Heart left ventricle (tissue), 16 donors: ENCODE results near the gene TMEM181. TPM values are rescaled to one million over a fixed set of nuclear protein-coding genes. Genes with fewer than 3 reads are reported as not detected.

Experiments
- ATAC-seq, 4 donors: fragments of 200-7000 bp; cut with Tn5 transposase; one replicate each; pipeline ENCODE4 v1.9.1; 2020 to 2022; ENCODE audit warnings: moderate library complexity in 4 of 4, mild to moderate bottlenecking in 3 of 4, moderate number of reproducible peaks in 1 of 4
- DNase-seq, 5 donors: peaks; one replicate each; pipeline ENCODE4 v3.0.0-alpha.2; 2020
- H3K27ac ChIP-seq, 12 donors: fragments of 200-600 bp; sonication (generic) in 4 of 12; one replicate each; pipeline versions ENCODE4 v1.5.0 to v1.8.0; 2016 to 2022; ENCODE audit warnings: mild to moderate bottlenecking in 2 of 12
- H3K27me3 ChIP-seq, 9 donors: fragments of 200-600 bp; sonication (generic) in 2 of 9; one replicate each; pipeline versions ENCODE4 v1.5.1 to v1.8.0; 2016 to 2022; ENCODE audit warnings: mild to moderate bottlenecking in 3 of 9
- H3K36me3 ChIP-seq, 9 donors: fragments of 200-600 bp; sonication (generic) in 2 of 9; one replicate each; pipeline versions ENCODE4 v1.5.0 to v1.8.0; 2018 to 2022; ENCODE audit warnings: mild to moderate bottlenecking in 2 of 9
- H3K4me1 ChIP-seq, 12 donors: fragments of 200-600 bp; sonication (generic) in 4 of 12; one replicate each; pipeline versions ENCODE4 v1.5.0 to v1.8.0; 2016 to 2022; ENCODE audit warnings: mild to moderate bottlenecking in 3 of 12
- H3K4me3 ChIP-seq, 12 donors: fragments of 200-600 bp; sonication (generic) in 4 of 12; one replicate each; pipeline versions ENCODE4 v1.5.0 to v1.8.0; 2017 to 2022; ENCODE audit warnings: mild to moderate bottlenecking in 9 of 12, moderate library complexity in 4 of 12
- H3K9me3 ChIP-seq, 12 donors: fragments of 200-600 bp; sonication (generic) in 4 of 12; one replicate each; pipeline versions ENCODE4 v1.5.0 to v1.8.0; 2016 to 2022; ENCODE audit warnings: mild to moderate bottlenecking in 1 of 12
- CTCF ChIP-seq, 12 donors: fragments of 200-600 bp; sonication (generic) in 4 of 12; IDR thresholded peaks; one replicate each; pipeline versions ENCODE4 v1.5.0 to v1.8.0; 2018 to 2022; ENCODE audit warnings: antibody characterized with exemption in 12 of 12, mild to moderate bottlenecking in 5 of 12
- POLR2A ChIP-seq, 2 donors: fragments of 450-650 bp; IDR thresholded peaks; one replicate each; pipeline ENCODE4 v1.6.1; 2017; ENCODE audit warnings: antibody characterized with exemption in 2 of 2, mild to moderate bottlenecking in 2 of 2, moderate library complexity in 2 of 2
- WGBS, 4 donors: extraction: QIAGEN DNeasy Blood & Tissue Kit in 2 of 4; methylation state at CpG; one replicate each; pipeline versions ENCODE4 v1.1.5 to v1.1.7; 2013 to 2018; 5-methylcytosine and 5-hydroxymethylcytosine counted together
- intact Hi-C, 10 donors: fragments of 100-400 bp; cut with DNase I; formaldehyde crosslinking; loops; one replicate each; pipeline versions ENCODE4 v1.11.1 to v1.14.2; 2022
- polyA plus RNA-seq, 2 donors: library from polyadenylated mRNA; stranded (reverse); fragments of 200-250 nt; gene quantifications; one replicate each; pipeline ENCODE4 v1.2.3, GENCODE V29; 2013
- total RNA-seq, 9 donors: library from RNA; depleted of rRNA in 2 of 9; stranded (reverse); fragments of >200 nt in 2 of 9; fragmentation: NEBNext Ultra II Directional in 3 of 9; extraction: Animal tissue kit (Norgen Biotek cat#: 25700) in 3 of 9; gene quantifications; one replicate each; pipeline versions ENCODE4 v1.1.0 to v1.2.4, GENCODE V29; 2016 to 2023
- donor health status: ischemic (EF 13 %, LVEDD 7.1; RV severe dilation, severe dysfunction).
- donor health status: healthy with polysubstance abuse.
- donor health status: DM: no; HTN: yes; CAD: no.
- donor health status: DM: no; HTN: no; CAD: no.
- donor health status: ischemic (EF 25% LVEDD 6.9; RV normal size, moderate dysfunction).
- donor health status: ischemic (EF 25% LVEDD 5.7; RV mildly dilated, moderate dysfunction).
- donor health status: healthy.
- donor health status: DM: yes; HTN: yes; CAD: no.
- donor health status: ischemic (EF 35%, LVEDD 5.7; RV mildly dilated, moderate dysfunction).
- donor health status: nonischemic (EF 11% LVEDD 7.7; RV severe dilation, severe dysfunction).
- donor health status: DM: yes; HTN: yes; CAD: no.
- donor health status: PGD.
- donor health status: ischemic (EF 29% LVEDD 5.4; RV normal size, mild dysfunction).
- donor health status: nonischemic (EF 23%, LVEDD 6.1; RV moderate dilation, normal function).

The TMEM181 gene
- total and polyA plus RNA-seq, 11 donors: 4.3 to 14.3 (median 10.1) TPM

- ATAC-seq (no peak), DNase-seq (no peak)
- Histone ChIP-seq H3K4me1 (peaks cover 0 to 36% (median 16%) of the 10 kb centered on the region in 12 donors), H3K27ac (peak overlapping the region in 1 of 12 donors; percentile 24), H3K4me3 (no peak overlapping the region), H3K36me3 (peaks cover 0 to 85% (median 21%) of the 10 kb centered on the region in 9 donors), H3K27me3 (no peaks in the 10 kb centered on the region), H3K9me3 (no peaks in the 10 kb centered on the region)
- intact Hi-C loops: loop anchor here in 3 of 10 donors (5.0 to 10.0 kb wide), 2 partner anchors 57 to 60 kb away; no protein-coding TSS in a partner anchor
- 65 to 86% (median 79%) methylated on average over 20 of the region's 20 CpGs for WGBS, 4 donors
- TF ChIP-seq POLR2A (IDR thresholded peaks at IDR 0.05): no peak
These were observed 67.5 kb downstream of the TMEM181 start for GRCh38 chr6:158627168-158627939.

GRCh38 chr6:158627940-158628211 lies 68.0 kb downstream of the TMEM181 start:
- WGBS, 4 donors: 88 to 91% (median 89%) methylated on average over 9 of the region's 9 CpGs
- Histone ChIP-seq H3K36me3 (peaks cover 0 to 86% (median 16%) of the 10 kb centered on the region in 9 donors), H3K4me3 (no peak overlapping the region), H3K9me3 (no peaks in the 10 kb centered on the region), H3K4me1 (peaks cover 0 to 38% (median 20%) of the 10 kb centered on the region in 12 donors), H3K27ac (no peak overlapping the region), H3K27me3 (no peaks in the 10 kb centered on the region)
- intact Hi-C loops: loop anchor here in 3 of 10 donors (5.0 to 10.0 kb wide), 2 partner anchors 57 to 59 kb away; no protein-coding TSS in a partner anchor
- no peak for DNase-seq
- no peak for TF ChIP-seq POLR2A (IDR thresholded peaks at IDR 0.05)
- TF ChIP-seq CTCF (IDR thresholded peaks at IDR 0.05): no peak
- no peak for ATAC-seq

GRCh38 chr6:158628542-158628941 lies 68.7 kb downstream of the TMEM181 start:
- TF ChIP-seq CTCF (IDR thresholded peaks at IDR 0.05) (no peak), POLR2A (IDR thresholded peaks at IDR 0.05) (no peak)
- no peaks in the 10 kb centered on the region for H3K9me3 ChIP-seq
- intact Hi-C loops: loop anchor here in 3 of 10 donors (5.0 to 10.0 kb wide), 2 partner anchors 56 to 59 kb away; no protein-coding TSS in a partner anchor
- no peaks in the 10 kb centered on the region for H3K27me3 ChIP-seq
- WGBS, 4 donors: 92 to 98% (median 92%) methylated on average over 11 to 17 of the region's 17 CpGs
- no peak overlapping the region for H3K4me3 ChIP-seq
- ATAC-seq (no peak), DNase-seq (peak in 1 of 5 donors; percentile 26)
- H3K36me3 ChIP-seq: peaks cover 0 to 86% (median 23%) of the 10 kb centered on the region in 9 donors
- H3K27ac ChIP-seq: no peak overlapping the region
- peaks cover 0 to 38% (median 20%) of the 10 kb centered on the region in 12 donors for H3K4me1 ChIP-seq

GRCh38 chr6:158629367-158630221 lies 69.7 kb downstream of the TMEM181 start:
- H3K9me3 ChIP-seq: no peaks in the 10 kb centered on the region
- ATAC-seq: peak in 3 of 4 donors; percentile 49 to 53 (median 49)
- intact Hi-C loops: loop anchor here in 7 of 10 donors (1.0 to 10.0 kb wide), 5 partner anchors 55 to 63 kb away; no protein-coding TSS in a partner anchor
- TF ChIP-seq POLR2A (IDR thresholded peaks at IDR 0.05): no peak
- peak in 9 of 12 donors; percentile 22 to 53 (median 37) for TF ChIP-seq CTCF (IDR thresholded peaks at IDR 0.05)
- no peak overlapping the region for H3K27ac ChIP-seq
- no peaks in the 10 kb centered on the region for H3K27me3 ChIP-seq
- 83 to 90% (median 85%) methylated on average over 18 to 20 of the region's 20 CpGs for WGBS, 4 donors
- H3K4me1 ChIP-seq: peaks cover 0 to 38% (median 20%) of the 10 kb centered on the region in 12 donors
- no peak overlapping the region for H3K4me3 ChIP-seq
- H3K36me3 ChIP-seq: peaks cover 0 to 88% (median 28%) of the 10 kb centered on the region in 9 donors
- peak in 1 of 5 donors; percentile 63 for DNase-seq
